Panc1 (cell line): ENCODE results near the gene UMAD1. TPM values are rescaled to one million over a fixed set of nuclear protein-coding genes. Genes with fewer than 3 reads are reported as not detected.

Experiments used
- ATAC-seq: fragments of 200-7000 bp; cut with Tn5 transposase; 2 replicates; pipeline ENCODE4 v1.9.1; 2020; ENCODE audit warnings: mild to moderate bottlenecking, moderate library complexity
- BruUV-seq: library from RNA; stranded (reverse); fragments of 400-500 nt; replicated peaks from 2 replicates; lab custom pipeline; 2021; lab: Mats Ljungman, UMichigan
- CTCF ChIA-PET: fragments of 300-600 bp; sonication (Branson Sonifier 250); formaldehyde crosslinking; loops from one replicate; lab custom pipeline; 2022; ENCODE audit warnings: antibody characterized with exemption; lab: Charles Lee
- POLR2A ChIA-PET: fragments of 300-600 bp; sonication (Branson Sonifier 250); formaldehyde crosslinking; loops from one replicate; lab custom pipeline; 2022; ENCODE audit warnings: antibody characterized with exemption; lab: Charles Lee
- DNase-seq: peaks from one replicate; pipeline ENCODE4 v3.0.0-alpha.2; 2010; ENCODE audit warnings: low read depth, low spot score
- H3K27ac ChIP-seq: 2 replicates; pipeline ENCODE4 v1.5.1; 2011; ENCODE audit warnings: mild to moderate bottlenecking, low read length, inconsistent platforms
- H3K27me3 ChIP-seq: fragments of 200-500 bp; sonication (Bioruptor generic); 2 replicates; pipeline ENCODE4 v1.6.0; 2014; ENCODE audit warnings: low read length, inconsistent platforms; ENCODE audit not compliant: control insufficient read depth, insufficient read depth
- H3K36me3 ChIP-seq: fragments of 200-500 bp; sonication (Bioruptor generic); 2 replicates; pipeline ENCODE4 v1.5.1; 2014; ENCODE audit warnings: inconsistent platforms, mild to moderate bottlenecking, low read length, moderate library complexity; ENCODE audit not compliant: control insufficient read depth, insufficient read depth
- H3K4me1 ChIP-seq: 2 replicates; pipeline ENCODE4 v1.5.1; 2011; ENCODE audit warnings: inconsistent platforms, mild to moderate bottlenecking, low read length, moderate library complexity; ENCODE audit not compliant: control insufficient read depth, insufficient read depth
- H3K4me3 ChIP-seq, 2 experiments: 2 replicates each; pipeline ENCODE4 v1.5.1; 2011 to 2012; ENCODE audit warnings: low read depth in 2 of 2, low read length in 2 of 2, mild to moderate bottlenecking in 2 of 2, inconsistent platforms in 1 of 2, moderate library complexity in 1 of 2
- H3K9me3 ChIP-seq: fragments of 200-500 bp; sonication (Bioruptor generic); 2 replicates; pipeline ENCODE4 v1.5.1; 2014; ENCODE audit warnings: low read depth, mild to moderate bottlenecking, inconsistent platforms, low read length, moderate library complexity; ENCODE audit not compliant: control insufficient read depth, insufficient read depth
- POLR2AphosphoS5 ChIP-seq: IDR thresholded peaks from 2 replicates; pipeline ENCODE4 v1.6.1; 2012; ENCODE audit warnings: mild to moderate bottlenecking, low read depth, low read length, moderate library complexity
- REST ChIP-seq, 2 experiments: IDR thresholded peaks; 2 replicates each; pipeline ENCODE4 v1.6.1; 2011 to 2012; ENCODE audit warnings: low read depth in 2 of 2, control low read depth in 1 of 2, low read length in 1 of 2, mild to moderate bottlenecking in 1 of 2, moderate library complexity in 1 of 2; ENCODE audit not compliant: insufficient read depth in 1 of 2
- SIN3A ChIP-seq: IDR thresholded peaks from 2 replicates; pipeline ENCODE4 v1.6.1; 2012; ENCODE audit warnings: low read depth, mild to moderate bottlenecking, low read length, moderate library complexity, borderline replicate concordance; ENCODE audit not compliant: insufficient read depth
- TCF7L2 ChIP-seq: IDR thresholded peaks from 2 replicates; pipeline ENCODE4 v1.6.1; 2011; ENCODE audit warnings: mild to moderate bottlenecking, low read depth, low read length, inconsistent platforms
- in situ Hi-C: cut with HindIII; loops from 2 replicates; pipeline ENCODE4 v1.10.0; 2016; ENCODE audit warnings: low sequenced_read_pairs, low pct_unique_long_range_greater_than_20kb
- intact Hi-C: fragments of 100-400 bp; cut with micrococcal nuclease; formaldehyde crosslinking; loops from one replicate; pipeline ENCODE4 v1.10.0; 2022; ENCODE audit not compliant: unreplicated experiment
- total RNA-seq: library from RNA; stranded (reverse); gene quantifications from one replicate; pipeline ENCODE4 v1.2.1, GENCODE V29; 2021; ENCODE audit not compliant: unreplicated experiment
- TF ChIP-seq, protein P1 (sequence below): fragments of 450-650 bp; IDR thresholded peaks from 2 replicates; pipeline ENCODE4 v1.5.1; 2017; ENCODE audit warnings: mild to moderate bottlenecking

The UMAD1 gene
- total RNA-seq, 1 experiment from 2014 or later, result 19.9 TPM

DNA sequence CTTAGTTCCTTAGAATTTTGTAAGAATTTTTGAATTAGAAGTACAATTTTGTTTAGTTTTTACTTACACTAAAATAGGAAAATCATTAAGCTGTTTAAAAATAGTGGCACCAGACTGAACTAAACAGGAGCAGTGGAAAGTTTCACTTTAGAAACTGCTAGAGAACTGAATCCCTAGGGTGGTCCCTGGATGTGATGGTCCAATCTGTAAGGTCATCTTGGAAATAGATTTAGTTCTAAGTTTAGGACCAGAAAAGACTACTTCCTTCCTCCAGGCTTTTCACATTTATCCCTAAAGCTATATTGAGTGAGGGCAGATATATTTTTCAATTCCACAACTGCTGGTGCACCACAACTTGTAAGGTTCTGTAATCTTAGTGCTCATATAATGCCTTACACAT is 58.8 kb downstream of the UMAD1 start:
- BruUV-seq, result no TSS peak
- ATAC-seq (no peak), DNase-seq (no peak)
- POLR2A ChIA-PET, result no interaction called here
- no peak overlapping the region for H3K27ac ChIP-seq
- no peaks in the 10 kb centered on the region for H3K36me3 ChIP-seq
- peaks cover 12% of the 10 kb centered on the region; the same call in 1 of the 2 replicates for H3K4me1 ChIP-seq
- no peak overlapping the region for H3K4me3 ChIP-seq
- no peaks in the 10 kb centered on the region for H3K27me3 ChIP-seq
- H3K9me3 ChIP-seq, result no peaks in the 10 kb centered on the region
- in situ Hi-C loops (no loop called here), intact Hi-C loops (no loop called here)
- CTCF ChIA-PET, result interaction anchor here (0.6 kb wide), 1 partner anchor 253 kb away, joined by 4 read pairs; no protein-coding TSS in a partner anchor
- no peak for TF ChIP-seq TCF7L2
- TF ChIP-seq SIN3A, result no peak
- TF ChIP-seq REST (IDR thresholded peaks at IDR 0.05; ENCODE audit: insufficient read depth in 1 of 2, low read depth in 2 of 2, low read length in 1 of 2), result no peak
- TF ChIP-seq, protein P1, sequence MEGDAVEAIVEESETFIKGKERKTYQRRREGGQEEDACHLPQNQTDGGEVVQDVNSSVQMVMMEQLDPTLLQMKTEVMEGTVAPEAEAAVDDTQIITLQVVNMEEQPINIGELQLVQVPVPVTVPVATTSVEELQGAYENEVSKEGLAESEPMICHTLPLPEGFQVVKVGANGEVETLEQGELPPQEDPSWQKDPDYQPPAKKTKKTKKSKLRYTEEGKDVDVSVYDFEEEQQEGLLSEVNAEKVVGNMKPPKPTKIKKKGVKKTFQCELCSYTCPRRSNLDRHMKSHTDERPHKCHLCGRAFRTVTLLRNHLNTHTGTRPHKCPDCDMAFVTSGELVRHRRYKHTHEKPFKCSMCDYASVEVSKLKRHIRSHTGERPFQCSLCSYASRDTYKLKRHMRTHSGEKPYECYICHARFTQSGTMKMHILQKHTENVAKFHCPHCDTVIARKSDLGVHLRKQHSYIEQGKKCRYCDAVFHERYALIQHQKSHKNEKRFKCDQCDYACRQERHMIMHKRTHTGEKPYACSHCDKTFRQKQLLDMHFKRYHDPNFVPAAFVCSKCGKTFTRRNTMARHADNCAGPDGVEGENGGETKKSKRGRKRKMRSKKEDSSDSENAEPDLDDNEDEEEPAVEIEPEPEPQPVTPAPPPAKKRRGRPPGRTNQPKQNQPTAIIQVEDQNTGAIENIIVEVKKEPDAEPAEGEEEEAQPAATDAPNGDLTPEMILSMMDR, result no peak
- TF ChIP-seq POLR2AphosphoS5, result no peak

GRCh38 chr7:7699970-7700369 is 59.4 kb downstream of the UMAD1 start:
- in situ Hi-C loops, result no loop called here

More at GRCh38 chr7:7699970-7700369, 59.4 kb downstream of the UMAD1 start:
- Histone ChIP-seq H3K4me3 (no peak overlapping the region), H3K27me3 (no peaks in the 10 kb centered on the region), H3K4me1 (peaks cover 12% of the 10 kb centered on the region; the same call in 1 of the 2 replicates), H3K9me3 (no peaks in the 10 kb centered on the region), H3K36me3 (no peaks in the 10 kb centered on the region), H3K27ac (no peak overlapping the region)
- DNase-seq (no peak), ATAC-seq (no peak)
- TF ChIP-seq SIN3A (no peak), TCF7L2 (no peak), REST (IDR thresholded peaks at IDR 0.05; ENCODE audit: insufficient read depth in 1 of 2, low read depth in 2 of 2, low read length in 1 of 2) (no peak), POLR2AphosphoS5 (no peak)
- TF ChIP-seq, protein P1, result no peak
- BruUV-seq, result no TSS peak
- intact Hi-C loops, result no loop called here
- ChIA-PET POLR2A (no interaction called here), CTCF (no interaction called here)
